NCI-H2196 treated with DMSO at 0.1 percent for 48 hours (cell line): ENCODE measurements around the gene BTBD2.
"Not testable (repeated sequence)": the region's sequence is repeated elsewhere in the genome, so short reads cannot be mapped to it uniquely, and the experiment has no call there.

ENCODE experiments used
- DNase-seq: peaks from one replicate; lab custom pipeline; 2025; ENCODE audit not compliant: unreplicated experiment; lab: John Stamatoyannopoulos, UW

Gene BTBD2

DNA sequence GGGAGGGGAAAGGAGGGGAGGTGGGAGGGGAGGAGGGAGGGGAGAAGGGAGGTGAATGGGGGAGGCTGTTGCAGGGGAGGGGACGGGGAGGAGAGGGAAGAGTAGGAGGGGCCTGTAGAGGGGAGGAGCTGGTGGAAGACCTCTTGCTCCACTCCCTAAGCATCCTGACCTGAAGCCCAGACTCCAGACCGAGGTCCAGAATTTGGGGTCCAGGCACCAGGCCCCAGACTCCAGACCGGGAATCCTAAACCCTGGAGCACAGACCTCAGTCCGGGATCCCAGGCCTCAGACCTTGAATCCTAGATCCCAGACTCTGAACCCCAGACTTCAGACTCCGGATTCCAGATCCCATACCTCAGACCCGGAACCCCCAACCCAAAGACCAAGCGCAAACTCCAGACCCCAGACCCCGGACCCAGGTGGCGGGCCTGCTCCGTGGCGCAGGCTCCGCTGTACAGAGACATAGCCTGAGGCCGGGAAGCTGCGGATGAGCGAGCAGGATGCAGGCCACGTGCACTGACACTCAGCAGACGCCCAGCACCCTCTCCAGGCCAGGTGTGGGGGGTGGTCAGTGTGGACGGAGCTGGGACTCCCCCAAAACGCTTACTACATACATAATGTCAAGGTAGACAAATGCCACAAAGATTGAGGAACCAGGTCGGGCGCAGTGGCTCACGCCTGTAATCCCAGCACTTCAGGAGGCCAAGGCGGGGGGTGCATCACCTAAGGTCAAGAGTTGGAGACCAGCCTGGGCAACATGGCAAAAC is 710 bp upstream of the BTBD2 start:
- DNase-seq: peak; percentile 56

- DNase-seq: no peak
Observed at GRCh38 chr19:2014731-2015607, 545 bp downstream of the BTBD2 start.

- DNase-seq: no peak
Observed at GRCh38 chr19:2014131-2014571, 1.4 kb downstream of the BTBD2 start.

DNA sequence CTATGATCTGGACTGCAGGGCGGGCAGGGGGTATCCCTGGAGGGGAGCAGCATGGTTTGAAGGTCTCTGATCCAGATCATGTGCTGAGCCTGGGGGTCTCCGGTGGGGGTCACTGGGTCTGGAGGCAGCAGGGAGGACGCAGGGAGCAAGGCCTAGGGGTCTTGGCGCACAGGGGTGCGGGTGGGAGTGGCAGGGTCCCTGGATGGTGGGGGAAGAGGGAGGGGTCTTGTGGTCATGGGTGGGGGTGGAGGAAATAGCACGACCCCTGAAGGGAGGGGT is 1.9 kb downstream of the BTBD2 start:
- DNase-seq: no peak

DNA sequence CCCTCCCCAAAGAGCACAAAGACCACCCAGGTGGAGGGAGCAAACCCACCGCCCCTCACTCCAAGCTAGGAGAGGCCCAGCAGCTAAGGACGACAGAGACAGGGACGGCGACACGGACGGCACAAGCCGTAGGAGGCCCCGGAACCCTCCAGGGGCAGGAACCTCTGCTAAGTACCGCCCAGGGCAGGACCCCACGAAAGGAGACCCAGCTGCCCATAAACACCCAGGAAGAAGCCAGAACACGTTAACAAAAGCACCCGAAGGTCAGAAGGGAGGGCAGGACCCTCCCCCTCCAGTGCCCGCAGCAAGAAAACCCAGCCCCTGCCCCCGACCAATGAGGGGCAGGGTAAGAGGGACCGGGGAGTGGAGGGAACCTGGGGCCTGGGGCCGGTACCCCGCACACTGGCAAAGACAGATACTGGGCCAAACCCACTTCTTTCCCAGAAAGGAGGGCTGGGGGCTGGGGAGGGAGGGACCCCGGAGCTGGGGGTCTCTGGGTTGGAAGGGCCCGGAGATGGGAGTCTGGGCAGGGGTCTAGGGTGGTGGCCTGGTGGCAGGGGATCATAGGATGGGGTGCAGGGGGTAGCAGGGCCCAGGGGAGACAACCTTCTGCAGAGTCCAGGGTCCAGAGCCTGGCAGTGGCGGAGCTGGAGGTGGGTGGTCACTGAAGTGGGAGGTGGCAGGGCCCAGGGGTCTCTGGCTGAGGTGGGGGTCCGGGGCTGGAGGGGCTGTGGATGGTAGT is 2.4 kb downstream of the BTBD2 start:
- no peak for DNase-seq

DNA sequence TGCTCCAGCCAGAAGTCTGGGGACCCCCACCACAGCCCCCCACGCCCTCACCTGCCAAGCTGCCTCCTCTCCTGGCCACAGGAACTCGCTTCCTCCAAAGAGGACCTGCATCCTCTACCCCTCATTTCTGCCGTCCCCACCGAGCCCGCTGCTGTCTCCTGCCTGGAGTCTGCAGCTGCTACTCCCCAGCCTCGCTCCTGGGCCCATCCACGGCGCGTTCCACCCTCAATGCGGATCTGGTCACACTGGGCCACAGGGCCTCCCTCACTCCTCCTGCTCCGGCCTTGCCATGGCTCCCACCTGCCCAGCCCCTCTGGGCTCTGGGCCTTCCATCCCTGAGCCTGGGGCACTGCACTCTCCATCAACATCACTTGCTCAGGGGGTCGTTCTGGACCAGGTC is 4.3 kb downstream of the BTBD2 start:
- DNase-seq: no peak

GRCh38 chr19:2010135-2010668 is 5.3 kb downstream of the BTBD2 start:
- no peak for DNase-seq

DNA sequence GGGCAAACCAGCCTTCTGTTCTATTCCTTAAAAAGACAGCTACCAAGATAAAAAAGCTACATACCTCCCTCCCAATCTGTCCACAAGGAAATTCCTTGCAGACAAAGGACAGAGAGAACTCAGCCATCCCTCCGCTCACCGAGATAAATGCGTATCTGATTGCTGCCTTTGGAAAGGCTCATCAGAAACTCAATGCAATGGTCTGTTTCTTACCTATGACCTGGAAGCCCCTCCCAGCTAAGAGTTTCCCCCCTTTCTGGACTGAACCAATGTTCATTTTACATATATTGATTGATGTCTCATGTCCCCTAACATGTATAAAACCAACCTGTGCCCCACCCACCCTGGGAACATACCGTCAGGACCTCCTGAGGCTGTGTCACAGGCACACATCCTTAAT is 11.6 kb downstream of the BTBD2 start:
- DNase-seq: no peak

- no peak for DNase-seq
Observed at GRCh38 chr19:1999856-2000515, 15.5 kb downstream of the BTBD2 start.

DNA sequence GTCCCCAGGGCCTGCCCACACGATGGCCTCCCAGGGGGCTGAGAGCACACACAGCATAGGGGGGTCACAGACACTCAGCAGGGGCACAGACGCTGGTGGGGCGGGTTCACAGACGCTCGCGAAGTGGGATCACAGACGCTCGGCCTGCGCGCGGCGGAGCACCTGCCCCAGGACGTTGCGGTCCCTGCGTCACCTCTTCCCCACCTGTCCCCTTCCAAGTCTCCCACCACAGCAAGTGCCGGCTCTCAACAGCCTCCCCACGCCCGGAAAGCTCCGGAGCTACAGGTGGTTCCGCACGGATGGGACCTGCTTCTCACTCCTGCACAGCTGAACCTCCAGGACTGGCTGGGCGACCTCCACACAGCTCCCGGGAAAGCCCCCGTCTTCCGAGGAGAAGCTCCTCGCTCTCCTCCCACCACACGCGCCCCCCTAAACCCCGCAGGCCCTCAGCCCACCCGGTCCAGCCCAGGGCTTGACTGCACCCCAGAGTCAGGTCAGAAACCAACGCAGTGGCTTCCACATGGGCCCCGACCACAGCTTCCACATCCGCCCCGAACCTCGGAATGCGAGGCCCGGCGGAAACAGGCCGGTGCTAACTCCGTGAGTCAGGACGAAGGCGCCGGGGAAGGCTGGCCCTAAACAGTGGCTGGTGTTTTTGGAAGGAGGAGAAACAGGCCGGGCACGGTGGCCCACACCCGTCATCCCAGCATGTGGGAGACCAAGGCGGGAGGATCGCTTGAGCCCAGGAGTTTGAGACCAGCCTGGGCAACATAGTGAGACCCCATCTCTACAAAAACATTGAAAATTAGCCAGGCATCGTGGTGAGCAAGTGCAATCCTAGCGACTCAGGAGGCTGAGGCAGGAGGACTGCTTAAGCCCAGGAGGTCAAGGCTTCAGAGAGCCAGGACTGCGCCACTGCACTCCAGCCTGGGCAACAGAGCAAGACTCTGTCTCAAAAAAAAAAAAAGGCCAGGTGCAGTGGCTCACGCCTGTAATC is 16.5 kb downstream of the BTBD2 start:
- DNase-seq: no peak

DNA sequence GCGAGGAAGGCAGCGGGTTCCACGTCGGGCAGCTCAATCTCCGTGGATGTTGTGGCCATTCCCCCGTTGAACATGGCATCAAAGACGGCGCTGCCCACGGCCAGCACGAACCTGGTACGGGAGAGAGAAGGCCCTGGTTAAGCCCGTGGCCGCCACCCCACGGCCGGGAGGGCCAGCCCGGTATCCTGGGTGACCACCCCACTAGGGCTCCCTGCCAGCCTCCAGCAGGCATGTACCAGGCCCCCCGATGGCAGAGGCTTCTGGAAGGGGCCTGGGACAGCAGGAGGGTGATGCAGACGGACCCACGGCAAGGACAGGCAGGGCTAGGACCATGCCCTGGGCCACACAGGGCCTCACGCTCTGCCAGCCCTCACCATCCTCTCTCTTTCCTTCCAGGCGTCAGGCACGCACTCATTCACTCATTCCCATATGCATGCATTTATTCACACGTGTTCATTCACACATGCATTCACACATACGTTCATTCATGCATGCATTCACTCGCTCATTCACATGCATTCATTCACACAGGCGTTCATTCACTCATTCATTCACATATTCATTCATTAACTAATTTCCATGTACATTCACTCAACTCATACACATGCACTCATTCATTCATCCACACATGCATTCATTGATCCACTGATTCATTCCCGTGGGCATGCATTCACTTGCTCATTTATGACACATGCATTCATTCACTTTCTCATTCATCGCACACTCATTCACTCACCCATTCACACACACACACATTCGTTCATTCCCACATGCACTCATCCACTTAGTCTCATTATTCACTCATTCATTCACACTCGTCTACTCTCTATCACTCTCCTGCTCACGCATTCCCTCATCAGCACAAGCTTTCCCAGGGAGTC is 17.9 kb downstream of the BTBD2 start:
- no peak for DNase-seq

DNA sequence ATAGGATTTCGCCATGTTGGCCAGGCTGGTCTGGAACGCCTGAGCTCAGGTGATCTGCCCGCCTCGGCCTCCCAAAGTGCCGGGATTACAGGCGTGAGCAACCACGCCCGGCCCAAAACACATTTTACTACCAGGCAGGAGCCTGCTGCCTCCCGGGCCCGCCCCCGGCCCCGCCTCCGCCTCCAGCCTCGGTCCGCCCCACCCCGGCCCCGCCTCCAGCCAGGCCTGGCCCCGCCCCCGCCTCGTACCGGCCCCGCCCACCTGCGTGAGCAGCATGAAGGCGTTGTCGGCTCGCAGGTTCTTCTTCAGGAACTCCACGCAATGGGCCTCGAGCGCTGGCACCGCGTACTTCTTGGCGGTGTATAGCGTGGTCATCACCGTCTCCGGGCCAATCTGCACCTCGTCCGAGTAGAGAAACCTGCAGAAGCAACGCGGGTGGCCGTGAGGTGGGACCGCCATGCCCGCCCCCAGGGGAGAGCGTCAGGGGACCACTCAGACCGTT is 22.7 kb downstream of the BTBD2 start:
- no peak for DNase-seq

- no peak for DNase-seq
Observed at GRCh38 chr19:1991018-1991913, 24.2 kb downstream of the BTBD2 start.

GRCh38 chr19:1990230-1991017 is 25.1 kb downstream of the BTBD2 start:
- no peak for DNase-seq

GRCh38 chr19:1989513-1990229 is 25.8 kb downstream of the BTBD2 start:
- DNase-seq: no peak

DNA sequence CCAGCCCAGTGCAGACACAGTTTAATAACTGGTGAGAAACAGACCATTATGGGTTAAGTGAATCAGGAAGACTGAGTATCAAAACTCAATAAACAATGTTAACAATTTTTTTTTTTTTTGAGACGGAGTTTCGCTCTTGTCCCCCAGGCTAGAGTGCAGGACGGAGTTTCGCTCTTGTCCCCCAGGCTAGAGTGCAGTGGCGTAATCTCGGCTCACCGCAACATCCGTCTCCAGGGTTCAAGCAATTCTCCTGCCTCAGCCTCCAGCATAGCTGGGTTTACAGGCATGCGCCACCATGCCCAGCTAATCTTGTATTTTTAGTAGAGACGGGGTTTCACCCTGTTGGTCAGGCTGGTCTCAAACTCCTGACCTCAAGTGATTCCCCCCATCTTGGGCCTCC is 27.1 kb downstream of the BTBD2 start:
- not testable (repeated sequence) for DNase-seq
